PFSK-1 (cell line): ENCODE results near the gene RANBP3.
A peak's percentile ranks its signal among the peaks of the same experiment; 100 is the strongest.

Experiments used
- FOXP2 ChIP-seq: optimal IDR thresholded peaks from 2 replicates; pipeline ENCODE3; 2011; ENCODE audit warnings: borderline replicate concordance, control low read depth, inconsistent platforms; ENCODE audit not compliant: insufficient read depth; ENCODE audit errors: extremely low read length, extremely low read depth
- POLR2AphosphoS5 ChIP-seq: IDR thresholded peaks from 2 replicates; pipeline ENCODE4 v1.6.1; 2012; ENCODE audit warnings: low read depth, mild to moderate bottlenecking, control low read depth, low read length, moderate library complexity
- SIN3A ChIP-seq: IDR thresholded peaks from 2 replicates; pipeline ENCODE4 v1.6.1; 2012; ENCODE audit warnings: mild to moderate bottlenecking, low read length, moderate library complexity, borderline replicate concordance; ENCODE audit not compliant: insufficient read depth
- TAF1 ChIP-seq: IDR thresholded peaks from 2 replicates; pipeline ENCODE4 v1.6.1; 2012; ENCODE audit warnings: low read length, control low read depth, borderline replicate concordance; ENCODE audit not compliant: insufficient read depth
- TF ChIP-seq, protein P1 (sequence below), 2 experiments: IDR thresholded peaks; 2 replicates each; pipeline versions ENCODE4 v1.6.1 to v1.8.0; 2011 to 2012; ENCODE audit warnings: low read depth in 2 of 2, low read length in 2 of 2, control low read depth in 1 of 2, inconsistent platforms in 1 of 2, mild to moderate bottlenecking in 1 of 2, moderate library complexity in 1 of 2; ENCODE audit not compliant: insufficient read depth in 1 of 2

The RANBP3 gene

DNA sequence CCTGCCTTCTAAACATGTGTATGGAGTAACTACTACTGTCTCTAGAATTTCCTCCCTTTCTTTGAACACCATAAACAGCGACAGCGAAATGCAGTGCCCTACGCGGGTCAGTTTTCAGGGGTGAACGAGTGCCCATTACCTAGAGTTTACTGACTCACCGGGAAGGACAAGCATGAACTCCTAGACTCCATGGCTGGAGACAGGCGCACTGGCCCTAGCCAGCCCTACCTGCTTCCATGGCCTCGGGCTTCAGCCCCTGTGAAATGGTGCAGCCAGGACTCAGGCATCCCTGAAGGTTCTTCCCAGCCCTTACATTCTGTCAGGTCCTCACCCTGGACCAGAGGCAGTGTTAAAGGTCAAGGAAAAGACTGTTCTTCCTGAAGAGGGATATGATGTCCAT lies 8.5 kb downstream of the RANBP3 start:
- TF ChIP-seq SIN3A (no peak), FOXP2 (no peak), TAF1 (no peak), POLR2AphosphoS5 (no peak)
- TF ChIP-seq, protein P1, sequence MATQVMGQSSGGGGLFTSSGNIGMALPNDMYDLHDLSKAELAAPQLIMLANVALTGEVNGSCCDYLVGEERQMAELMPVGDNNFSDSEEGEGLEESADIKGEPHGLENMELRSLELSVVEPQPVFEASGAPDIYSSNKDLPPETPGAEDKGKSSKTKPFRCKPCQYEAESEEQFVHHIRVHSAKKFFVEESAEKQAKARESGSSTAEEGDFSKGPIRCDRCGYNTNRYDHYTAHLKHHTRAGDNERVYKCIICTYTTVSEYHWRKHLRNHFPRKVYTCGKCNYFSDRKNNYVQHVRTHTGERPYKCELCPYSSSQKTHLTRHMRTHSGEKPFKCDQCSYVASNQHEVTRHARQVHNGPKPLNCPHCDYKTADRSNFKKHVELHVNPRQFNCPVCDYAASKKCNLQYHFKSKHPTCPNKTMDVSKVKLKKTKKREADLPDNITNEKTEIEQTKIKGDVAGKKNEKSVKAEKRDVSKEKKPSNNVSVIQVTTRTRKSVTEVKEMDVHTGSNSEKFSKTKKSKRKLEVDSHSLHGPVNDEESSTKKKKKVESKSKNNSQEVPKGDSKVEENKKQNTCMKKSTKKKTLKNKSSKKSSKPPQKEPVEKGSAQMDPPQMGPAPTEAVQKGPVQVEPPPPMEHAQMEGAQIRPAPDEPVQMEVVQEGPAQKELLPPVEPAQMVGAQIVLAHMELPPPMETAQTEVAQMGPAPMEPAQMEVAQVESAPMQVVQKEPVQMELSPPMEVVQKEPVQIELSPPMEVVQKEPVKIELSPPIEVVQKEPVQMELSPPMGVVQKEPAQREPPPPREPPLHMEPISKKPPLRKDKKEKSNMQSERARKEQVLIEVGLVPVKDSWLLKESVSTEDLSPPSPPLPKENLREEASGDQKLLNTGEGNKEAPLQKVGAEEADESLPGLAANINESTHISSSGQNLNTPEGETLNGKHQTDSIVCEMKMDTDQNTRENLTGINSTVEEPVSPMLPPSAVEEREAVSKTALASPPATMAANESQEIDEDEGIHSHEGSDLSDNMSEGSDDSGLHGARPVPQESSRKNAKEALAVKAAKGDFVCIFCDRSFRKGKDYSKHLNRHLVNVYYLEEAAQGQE (IDR thresholded peaks at IDR 0.05; ENCODE audit: insufficient read depth in 1 of 2, low read depth in 2 of 2, low read length in 2 of 2): no peak

DNA sequence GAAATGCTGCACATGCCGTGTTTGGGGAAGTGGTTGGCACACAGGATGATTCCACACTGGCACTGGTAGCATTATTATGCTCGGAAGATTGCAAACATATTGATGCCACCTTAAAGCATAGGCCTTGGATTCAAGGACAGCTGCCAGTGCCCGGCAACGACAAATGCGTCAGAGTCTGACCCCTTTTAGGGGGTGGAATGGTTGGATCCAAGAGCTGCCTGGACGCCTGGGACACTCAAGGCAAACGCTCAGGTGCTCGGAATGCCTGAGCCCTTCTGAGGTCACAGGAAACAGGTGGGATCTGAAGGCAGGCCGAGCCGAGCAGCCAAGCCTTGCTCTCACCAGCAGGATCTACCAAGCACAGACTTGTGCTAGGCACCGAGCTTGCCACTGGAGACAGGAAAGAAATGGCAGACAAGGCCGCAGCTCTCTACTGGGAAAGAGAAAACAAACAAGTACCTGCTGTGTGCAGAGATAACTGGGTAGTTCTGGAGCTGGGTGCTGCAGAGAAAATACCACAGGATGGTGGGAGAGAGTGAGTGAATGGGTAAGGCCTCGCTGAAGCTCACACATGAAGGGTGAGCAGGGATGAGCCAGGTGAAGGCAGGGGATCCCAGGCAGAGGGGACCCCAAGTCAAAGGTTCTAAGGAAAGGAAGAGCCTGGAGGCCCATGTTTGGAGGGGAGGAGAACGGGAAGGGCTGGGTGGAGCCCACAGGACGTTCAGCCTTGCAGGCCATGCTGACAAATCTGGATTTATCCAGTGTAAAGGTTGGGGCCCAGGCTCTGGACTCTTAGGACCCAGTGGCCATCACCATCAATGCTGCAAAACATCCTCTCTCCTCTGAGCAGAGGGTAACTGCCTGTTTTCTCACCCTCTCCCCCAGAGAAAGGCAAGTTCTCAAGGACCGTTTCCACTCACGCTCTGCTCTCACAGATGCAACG lies 9.2 kb downstream of the RANBP3 start:
- TF ChIP-seq TAF1 (no peak), POLR2AphosphoS5 (no peak), FOXP2 (no peak)

DNA sequence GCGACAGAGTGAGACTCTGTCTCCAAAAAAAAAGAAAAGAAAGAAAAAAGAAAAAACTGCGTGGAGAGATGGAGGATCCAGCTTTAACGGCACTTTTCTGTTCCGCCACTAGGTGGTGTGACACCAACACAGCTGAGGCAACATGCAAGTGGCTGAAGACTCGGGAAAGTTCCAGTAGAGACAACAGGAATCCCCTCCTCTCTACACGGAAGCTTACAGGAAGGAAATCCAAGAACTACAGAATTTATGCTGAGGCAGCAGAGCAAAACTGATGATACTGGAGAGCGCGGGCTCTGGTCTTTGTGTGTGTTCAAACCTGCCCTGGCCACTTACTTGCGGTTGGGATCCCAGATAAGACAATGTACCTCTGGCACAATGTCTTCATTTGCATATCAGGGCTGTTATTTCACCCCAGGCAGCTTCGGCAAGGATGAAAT lies 9.9 kb downstream of the RANBP3 start:
- no peak for TF ChIP-seq POLR2AphosphoS5
- TF ChIP-seq TAF1: no peak
- TF ChIP-seq, protein P1 (IDR thresholded peaks at IDR 0.05; ENCODE audit: insufficient read depth in 1 of 2, low read depth in 2 of 2, low read length in 2 of 2): 0 out of 4 replicates have a peak, but pooled peaks of 1 of the 2 experiments have one; percentile 36
- peak; percentile 46 for TF ChIP-seq FOXP2

DNA sequence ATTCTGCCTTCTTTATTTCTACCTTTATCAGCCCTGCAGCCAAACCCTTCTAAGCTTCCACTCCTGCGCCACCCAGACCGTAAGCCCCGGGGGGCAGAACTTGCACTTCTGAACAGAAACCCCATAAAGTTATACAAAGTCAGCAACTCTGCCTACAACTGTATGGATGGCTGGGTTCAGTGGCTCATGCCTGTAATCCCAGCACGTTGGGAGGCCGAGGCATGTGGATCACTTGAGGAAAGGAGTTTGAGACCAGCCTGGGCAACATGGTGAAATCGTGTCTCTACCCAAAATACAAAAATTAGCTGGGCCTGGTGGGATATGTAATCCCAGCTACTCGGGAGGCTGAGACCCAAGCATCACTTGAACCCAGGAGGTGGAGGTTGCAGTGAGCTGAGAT lies 10.4 kb downstream of the RANBP3 start:
- no peak for TF ChIP-seq FOXP2
- TF ChIP-seq, protein P1 (IDR thresholded peaks at IDR 0.05; ENCODE audit: insufficient read depth in 1 of 2, low read depth in 2 of 2, low read length in 2 of 2): no peak

DNA sequence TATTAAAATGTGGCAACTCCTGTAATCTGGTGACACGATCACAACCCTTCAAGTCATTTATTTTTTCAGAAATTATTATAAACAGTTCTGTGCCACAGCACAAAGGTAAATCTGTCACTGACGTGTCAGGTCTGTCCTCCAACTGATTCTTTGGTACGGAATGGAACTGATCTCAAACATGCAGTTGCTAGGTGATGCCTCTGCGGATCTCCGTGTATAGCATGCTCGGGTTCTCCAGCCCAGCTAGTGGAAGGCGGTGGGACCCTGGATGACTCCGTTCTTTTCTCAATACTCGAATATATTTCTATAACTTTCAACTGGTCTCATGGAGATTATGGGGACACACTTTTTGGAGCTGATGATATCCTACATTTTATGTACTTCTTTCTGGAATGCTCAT lies 11.0 kb downstream of the RANBP3 start:
- TF ChIP-seq FOXP2 (no peak), TAF1 (no peak), POLR2AphosphoS5 (no peak), SIN3A (no peak)
- TF ChIP-seq, protein P1 (IDR thresholded peaks at IDR 0.05; ENCODE audit: insufficient read depth in 1 of 2, low read depth in 2 of 2, low read length in 2 of 2): no peak
